SK-N-SH (cell line): Measurements from ENCODE around the gene CNTN4. TPM values are rescaled to one million over a fixed set of nuclear protein-coding genes. Genes with fewer than 3 reads are reported as not detected.

ENCODE experiments used
- CTCF ChIA-PET: fragments of 300-600, 350-600 bp; formaldehyde crosslinking; extraction: SDS; loops from one replicate; lab custom pipeline; 2021; lab: Yijun Ruan, JAX
- POLR2A ChIA-PET: fragments of 350-600 bp; sonication (Branson Sonifier 250); formaldehyde crosslinking; extraction: SDS; loops from one replicate; lab custom pipeline; 2020; ENCODE audit warnings: antibody characterized with exemption, inconsistent platforms; lab: Yijun Ruan, JAX
- DNase-seq: peaks from one replicate; pipeline ENCODE4 v3.0.0; 2012
- H2AFZ ChIP-seq: fragments of 200-600 bp; sonication (generic); 2 replicates; pipeline ENCODE4 v1.8.1; 2016; ENCODE audit warnings: antibody characterized with exemption, mild to moderate bottlenecking, low read depth
- H3F3A ChIP-seq: fragments of 200-600 bp; sonication (generic); replicated peaks from 2 replicates; pipeline ENCODE3; 2016; ENCODE audit warnings: antibody characterized with exemption, mild to moderate bottlenecking; ENCODE audit not compliant: insufficient read depth
- H3K27ac ChIP-seq, 2 experiments: fragments of 200-500 bp in 1 of 2; fragments of 200-600 bp in 1 of 2; sonication (Bioruptor generic) in 1 of 2; sonication (generic), shearing (Covaris generic) in 1 of 2; 2 replicates each; pipeline versions ENCODE4 v1.5.1 to v1.6.1; 2014 to 2016; ENCODE audit warnings: low read depth in 2 of 2, inconsistent platforms in 1 of 2, low read length in 1 of 2, mild to moderate bottlenecking in 1 of 2, mixed read lengths in 1 of 2
- H3K27me3 ChIP-seq: fragments of 200-600 bp; sonication (generic), shearing (Covaris generic); 2 replicates; pipeline ENCODE4 v1.6.1; 2016; ENCODE audit warnings: mixed run types; ENCODE audit not compliant: insufficient read depth
- H3K36me3 ChIP-seq, 2 experiments: fragments of 200-500 bp in 1 of 2; fragments of 200-600 bp in 1 of 2; sonication (Bioruptor generic) in 1 of 2; sonication (generic) in 1 of 2; replicated peaks in 1 of 2; 2 replicates each; pipeline versions ENCODE3 to v1.5.1; 2014 to 2016; ENCODE audit warnings: low read length in 1 of 2, mild to moderate bottlenecking in 1 of 2; ENCODE audit not compliant: insufficient read depth in 2 of 2, control insufficient read depth in 1 of 2
- H3K4me1 ChIP-seq, 2 experiments: fragments of 200-500 bp in 1 of 2; fragments of 200-600 bp in 1 of 2; sonication (Bioruptor generic) in 1 of 2; sonication (generic), shearing (Covaris generic) in 1 of 2; 2 replicates each; pipeline versions ENCODE4 v1.5.1 to v1.6.1; 2014 to 2016; ENCODE audit warnings: low read depth in 1 of 2, low read length in 1 of 2, mixed run types in 1 of 2; ENCODE audit not compliant: insufficient read depth in 2 of 2, control insufficient read depth in 1 of 2
- H3K4me2 ChIP-seq: fragments of 200-600 bp; sonication (generic), shearing (Covaris generic); 2 replicates; pipeline ENCODE4 v1.6.1; 2017; ENCODE audit warnings: mixed run types
- H3K4me3 ChIP-seq, 2 experiments: fragments of 200-500 bp in 1 of 2; fragments of 200-600 bp in 1 of 2; sonication (Bioruptor generic) in 1 of 2; sonication (generic), shearing (Covaris generic) in 1 of 2; 2 replicates each; pipeline versions ENCODE4 v1.5.1 to v1.8.1; 2014 to 2016; ENCODE audit warnings: low read depth in 2 of 2, inconsistent platforms in 1 of 2, low read length in 1 of 2, mild to moderate bottlenecking in 1 of 2, mixed read lengths in 1 of 2, moderate library complexity in 1 of 2
- H3K79me2 ChIP-seq: fragments of 200-600 bp; sonication (generic); 2 replicates; pipeline ENCODE4 v1.8.1; 2017; ENCODE audit warnings: mild to moderate bottlenecking; ENCODE audit not compliant: insufficient read depth
- H3K9ac ChIP-seq: fragments of 200-600 bp; sonication (generic); 2 replicates; pipeline ENCODE4 v1.6.1; 2017; ENCODE audit warnings: mixed run types
- H3K9me2 ChIP-seq: fragments of 200-600 bp; sonication (generic); 2 replicates; pipeline ENCODE4 v1.6.1; 2017; ENCODE audit warnings: mixed run types
- H3K9me3 ChIP-seq: fragments of 200-600 bp; sonication (generic); 2 replicates; pipeline ENCODE4 v1.6.1; 2017; ENCODE audit warnings: mixed run types, mild to moderate bottlenecking, moderate library complexity
- H4K20me1 ChIP-seq: fragments of 200-600 bp; sonication (generic); 2 replicates; pipeline ENCODE4 v1.6.1; 2017; ENCODE audit warnings: mild to moderate bottlenecking, mixed run types; ENCODE audit not compliant: insufficient read depth
- CHD2 ChIP-seq: fragments of 150-350 bp; IDR thresholded peaks from 2 replicates; pipeline ENCODE4 v1.6.1; 2018; ENCODE audit warnings: low read length; ENCODE audit not compliant: partially characterized antibody
- ELF1 ChIP-seq: IDR thresholded peaks from 2 replicates; pipeline ENCODE4 v1.4.0; 2012
- FOSL2 ChIP-seq: IDR thresholded peaks from 2 replicates; pipeline ENCODE4 v1.4.0; 2012; ENCODE audit warnings: low read depth, mild to moderate bottlenecking, moderate library complexity, borderline replicate concordance
- FOXJ3 ChIP-seq: sonication (generic); formaldehyde crosslinking; IDR thresholded peaks from 2 replicates; pipeline ENCODE4 v1.5.1; 2020; ENCODE audit warnings: mild to moderate bottlenecking, missing genetic modification reagents
- GABPA ChIP-seq: IDR thresholded peaks from 2 replicates; pipeline ENCODE4 v1.4.0; 2012; ENCODE audit warnings: low read depth, mild to moderate bottlenecking
- JUND ChIP-seq: IDR thresholded peaks from 2 replicates; pipeline ENCODE4 v1.4.0; 2012
- NRF1 ChIP-seq: IDR thresholded peaks from 2 replicates; pipeline ENCODE4 v1.6.1; 2012; ENCODE audit warnings: low read depth, mild to moderate bottlenecking, low read length
- PBX3 ChIP-seq: IDR thresholded peaks from 2 replicates; pipeline ENCODE4; 2012
- POLR2AphosphoS5 ChIP-seq: IDR thresholded peaks from 2 replicates; pipeline ENCODE4 v1.6.1; 2012; ENCODE audit warnings: low read depth, low read length
- RAD21 ChIP-seq: IDR thresholded peaks from 2 replicates; pipeline ENCODE4 v1.6.1; 2012; ENCODE audit warnings: mild to moderate bottlenecking, low read length
- RCOR1 ChIP-seq: fragments of 150-350 bp; IDR thresholded peaks from 2 replicates; pipeline ENCODE4 v1.6.1; 2017; ENCODE audit warnings: antibody characterized with exemption, low read length
- RXRA ChIP-seq: IDR thresholded peaks from 2 replicates; pipeline ENCODE4 v1.4.0; 2012; ENCODE audit warnings: low read depth, mild to moderate bottlenecking, borderline replicate concordance
- SIN3A ChIP-seq: IDR thresholded peaks from 2 replicates; pipeline ENCODE4 v1.6.1; 2012; ENCODE audit warnings: low read depth, mild to moderate bottlenecking, low read length, moderate library complexity, borderline replicate concordance
- TAF1 ChIP-seq: IDR thresholded peaks from 2 replicates; pipeline ENCODE4 v1.6.1; 2012; ENCODE audit warnings: low read depth, mild to moderate bottlenecking, low read length, moderate library complexity, borderline replicate concordance
- YY1 ChIP-seq: IDR thresholded peaks from 2 replicates; pipeline ENCODE4 v1.4.0; 2012; ENCODE audit warnings: low read depth, mild to moderate bottlenecking
- WGBS: methylation state at CpG from one replicate; pipeline ENCODE4 v1.1.6; 2017; ENCODE audit warnings: low lambda C conversion rate; 5-methylcytosine and 5-hydroxymethylcytosine counted together
- polyA plus RNA-seq, 3 experiments: library from polyadenylated mRNA; depleted of rRNA; stranded (reverse); fragments of >200 nt; gene quantifications; 2 replicates each; pipeline ENCODE4 v1.2.3, GENCODE V29; 2012
- TF ChIP-seq, protein P1 (sequence below): IDR thresholded peaks from 2 replicates; pipeline ENCODE4 v1.4.0; 2012; ENCODE audit warnings: low read depth, borderline replicate concordance
- TF ChIP-seq, protein P2 (sequence below): IDR thresholded peaks from 2 replicates; pipeline ENCODE4 v1.6.1; 2012; ENCODE audit warnings: mild to moderate bottlenecking, low read depth, low read length, moderate library complexity
- TF ChIP-seq, protein P3 (sequence below): IDR thresholded peaks from 2 replicates; pipeline ENCODE4 v1.4.0; 2012; ENCODE audit warnings: low read depth, borderline replicate concordance
- TF ChIP-seq, protein P4 (sequence below): fragments of 150-350 bp; IDR thresholded peaks from 2 replicates; pipeline ENCODE4 v1.6.1; 2017; ENCODE audit warnings: antibody characterized with exemption, low read length, low read depth, borderline replicate concordance
- TF ChIP-seq, protein P5 (sequence below): IDR thresholded peaks from 2 replicates; pipeline ENCODE4 v1.4.0; 2012; ENCODE audit warnings: low read depth

CNTN4 gene
- polyA plus RNA-seq, 1 of the 3 experiments (the other 2 are of a cell fraction): 0.12 TPM

DNA sequence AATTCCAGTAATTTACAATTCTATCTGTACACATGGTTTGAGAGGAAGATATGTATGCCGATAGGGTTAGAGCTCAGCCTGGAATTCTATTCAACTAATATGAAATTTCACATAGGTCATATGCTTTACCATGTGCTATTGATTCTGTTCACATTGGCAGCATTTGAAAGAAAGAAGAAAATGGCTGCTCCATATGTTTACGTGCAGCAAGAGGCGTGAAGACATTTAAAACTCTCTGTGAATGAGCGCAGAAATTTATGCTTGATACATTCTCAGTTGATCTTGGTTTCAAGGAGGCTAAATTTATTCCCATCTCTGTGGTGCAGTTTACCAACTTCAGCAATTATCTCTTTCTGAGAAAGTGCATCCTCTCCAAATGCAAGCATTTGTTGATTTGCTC lies 478.9 kb downstream of the CNTN4 start:
- no peaks in the 10 kb centered on the region for H3K79me2 ChIP-seq
- ChIA-PET CTCF (no interaction called here), POLR2A (no interaction called here)
- DNase-seq: no peak
- no peak overlapping the region for H3K27ac ChIP-seq
- peaks cover 0 to 5% of the 10 kb centered on the region in 2 experiments; a peak in 2 of 4 replicates for H3K4me1 ChIP-seq
- no peaks in the 10 kb centered on the region for H3K36me3 ChIP-seq
- TF ChIP-seq, protein P1, sequence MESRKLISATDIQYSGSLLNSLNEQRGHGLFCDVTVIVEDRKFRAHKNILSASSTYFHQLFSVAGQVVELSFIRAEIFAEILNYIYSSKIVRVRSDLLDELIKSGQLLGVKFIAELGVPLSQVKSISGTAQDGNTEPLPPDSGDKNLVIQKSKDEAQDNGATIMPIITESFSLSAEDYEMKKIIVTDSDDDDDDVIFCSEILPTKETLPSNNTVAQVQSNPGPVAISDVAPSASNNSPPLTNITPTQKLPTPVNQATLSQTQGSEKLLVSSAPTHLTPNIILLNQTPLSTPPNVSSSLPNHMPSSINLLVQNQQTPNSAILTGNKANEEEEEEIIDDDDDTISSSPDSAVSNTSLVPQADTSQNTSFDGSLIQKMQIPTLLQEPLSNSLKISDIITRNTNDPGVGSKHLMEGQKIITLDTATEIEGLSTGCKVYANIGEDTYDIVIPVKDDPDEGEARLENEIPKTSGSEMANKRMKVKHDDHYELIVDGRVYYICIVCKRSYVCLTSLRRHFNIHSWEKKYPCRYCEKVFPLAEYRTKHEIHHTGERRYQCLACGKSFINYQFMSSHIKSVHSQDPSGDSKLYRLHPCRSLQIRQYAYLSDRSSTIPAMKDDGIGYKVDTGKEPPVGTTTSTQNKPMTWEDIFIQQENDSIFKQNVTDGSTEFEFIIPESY: no peak
- TF ChIP-seq, protein P2, sequence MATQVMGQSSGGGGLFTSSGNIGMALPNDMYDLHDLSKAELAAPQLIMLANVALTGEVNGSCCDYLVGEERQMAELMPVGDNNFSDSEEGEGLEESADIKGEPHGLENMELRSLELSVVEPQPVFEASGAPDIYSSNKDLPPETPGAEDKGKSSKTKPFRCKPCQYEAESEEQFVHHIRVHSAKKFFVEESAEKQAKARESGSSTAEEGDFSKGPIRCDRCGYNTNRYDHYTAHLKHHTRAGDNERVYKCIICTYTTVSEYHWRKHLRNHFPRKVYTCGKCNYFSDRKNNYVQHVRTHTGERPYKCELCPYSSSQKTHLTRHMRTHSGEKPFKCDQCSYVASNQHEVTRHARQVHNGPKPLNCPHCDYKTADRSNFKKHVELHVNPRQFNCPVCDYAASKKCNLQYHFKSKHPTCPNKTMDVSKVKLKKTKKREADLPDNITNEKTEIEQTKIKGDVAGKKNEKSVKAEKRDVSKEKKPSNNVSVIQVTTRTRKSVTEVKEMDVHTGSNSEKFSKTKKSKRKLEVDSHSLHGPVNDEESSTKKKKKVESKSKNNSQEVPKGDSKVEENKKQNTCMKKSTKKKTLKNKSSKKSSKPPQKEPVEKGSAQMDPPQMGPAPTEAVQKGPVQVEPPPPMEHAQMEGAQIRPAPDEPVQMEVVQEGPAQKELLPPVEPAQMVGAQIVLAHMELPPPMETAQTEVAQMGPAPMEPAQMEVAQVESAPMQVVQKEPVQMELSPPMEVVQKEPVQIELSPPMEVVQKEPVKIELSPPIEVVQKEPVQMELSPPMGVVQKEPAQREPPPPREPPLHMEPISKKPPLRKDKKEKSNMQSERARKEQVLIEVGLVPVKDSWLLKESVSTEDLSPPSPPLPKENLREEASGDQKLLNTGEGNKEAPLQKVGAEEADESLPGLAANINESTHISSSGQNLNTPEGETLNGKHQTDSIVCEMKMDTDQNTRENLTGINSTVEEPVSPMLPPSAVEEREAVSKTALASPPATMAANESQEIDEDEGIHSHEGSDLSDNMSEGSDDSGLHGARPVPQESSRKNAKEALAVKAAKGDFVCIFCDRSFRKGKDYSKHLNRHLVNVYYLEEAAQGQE: no peak
- TF ChIP-seq, protein P3, sequence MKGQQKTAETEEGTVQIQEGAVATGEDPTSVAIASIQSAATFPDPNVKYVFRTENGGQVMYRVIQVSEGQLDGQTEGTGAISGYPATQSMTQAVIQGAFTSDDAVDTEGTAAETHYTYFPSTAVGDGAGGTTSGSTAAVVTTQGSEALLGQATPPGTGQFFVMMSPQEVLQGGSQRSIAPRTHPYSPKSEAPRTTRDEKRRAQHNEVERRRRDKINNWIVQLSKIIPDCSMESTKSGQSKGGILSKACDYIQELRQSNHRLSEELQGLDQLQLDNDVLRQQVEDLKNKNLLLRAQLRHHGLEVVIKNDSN: no peak
- no peak for TF ChIP-seq NRF1
- TF ChIP-seq, protein P4, sequence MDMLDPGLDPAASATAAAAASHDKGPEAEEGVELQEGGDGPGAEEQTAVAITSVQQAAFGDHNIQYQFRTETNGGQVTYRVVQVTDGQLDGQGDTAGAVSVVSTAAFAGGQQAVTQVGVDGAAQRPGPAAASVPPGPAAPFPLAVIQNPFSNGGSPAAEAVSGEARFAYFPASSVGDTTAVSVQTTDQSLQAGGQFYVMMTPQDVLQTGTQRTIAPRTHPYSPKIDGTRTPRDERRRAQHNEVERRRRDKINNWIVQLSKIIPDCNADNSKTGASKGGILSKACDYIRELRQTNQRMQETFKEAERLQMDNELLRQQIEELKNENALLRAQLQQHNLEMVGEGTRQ: no peak
- no peak for TF ChIP-seq TAF1
- no peak for TF ChIP-seq RXRA
- no peak for TF ChIP-seq GABPA
- TF ChIP-seq ELF1: no peak
- no peak for TF ChIP-seq CHD2
- TF ChIP-seq FOXJ3 (CRISPR knock-in tag): no peak
- no peak for TF ChIP-seq RAD21
- no peak for TF ChIP-seq PBX3
- no peak for TF ChIP-seq POLR2AphosphoS5
- TF ChIP-seq RCOR1: no peak
- TF ChIP-seq JUND: no peak
- TF ChIP-seq, protein P5, sequence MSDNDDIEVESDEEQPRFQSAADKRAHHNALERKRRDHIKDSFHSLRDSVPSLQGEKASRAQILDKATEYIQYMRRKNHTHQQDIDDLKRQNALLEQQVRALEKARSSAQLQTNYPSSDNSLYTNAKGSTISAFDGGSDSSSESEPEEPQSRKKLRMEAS: no peak
- TF ChIP-seq YY1: no peak
- no peak for TF ChIP-seq FOSL2
- TF ChIP-seq SIN3A: no peak
- no peak overlapping the region for H2AFZ ChIP-seq
- H3K9ac ChIP-seq: no peak overlapping the region
- 0 out of 2 replicates have a peak, but pooled peaks cover 4% of the 10 kb centered on the region for H3K9me3 ChIP-seq
- H3K27me3 ChIP-seq: no peaks in the 10 kb centered on the region
- H3F3A ChIP-seq: no peaks in the 10 kb centered on the region
- WGBS: 46% methylated on average over 4 of the region's 4 CpGs
- H3K4me2 ChIP-seq: no peak overlapping the region
- H3K9me2 ChIP-seq: no peaks in the 10 kb centered on the region
- no peaks in the 10 kb centered on the region for H4K20me1 ChIP-seq
- H3K4me3 ChIP-seq: no peak overlapping the region
